Activated effector memory CD4-positive, alpha-beta T cell treated with Interleukin-2 at 50 U/mL for 16 hours (primary cell): Measurements from ENCODE around the gene HMMR.

ENCODE experiments used
- DNase-seq: peaks from one replicate; pipeline ENCODE4 v3.0.0-alpha.2; 2020

Gene HMMR

DNA sequence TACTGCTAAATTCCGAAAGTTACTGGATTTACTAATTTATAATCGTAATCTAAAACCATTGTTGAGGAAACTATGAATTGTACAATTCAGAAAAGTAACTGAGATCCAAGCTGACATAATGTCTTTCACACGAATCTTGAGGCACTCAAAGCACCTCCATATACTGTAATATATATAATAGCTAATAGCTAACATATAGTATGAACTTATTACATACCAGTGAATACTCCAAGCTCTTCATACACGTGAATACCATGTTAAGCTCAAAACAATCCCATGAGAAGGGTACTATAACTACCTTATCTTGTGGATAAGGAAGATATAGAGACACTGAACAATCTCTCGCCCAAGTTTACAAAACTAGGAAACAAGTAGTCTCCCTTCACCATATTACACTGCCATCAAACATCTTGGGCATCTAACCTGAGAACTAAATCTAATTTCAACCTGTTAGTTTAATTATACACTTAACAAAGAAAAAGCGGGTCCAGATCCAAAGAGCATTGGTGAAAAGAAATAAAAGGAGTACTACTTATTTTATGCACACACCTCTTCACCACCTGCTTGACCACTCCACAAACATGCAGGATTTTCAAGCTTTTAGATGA, 1.6 kb upstream of the HMMR start:
- no peak for DNase-seq

DNA sequence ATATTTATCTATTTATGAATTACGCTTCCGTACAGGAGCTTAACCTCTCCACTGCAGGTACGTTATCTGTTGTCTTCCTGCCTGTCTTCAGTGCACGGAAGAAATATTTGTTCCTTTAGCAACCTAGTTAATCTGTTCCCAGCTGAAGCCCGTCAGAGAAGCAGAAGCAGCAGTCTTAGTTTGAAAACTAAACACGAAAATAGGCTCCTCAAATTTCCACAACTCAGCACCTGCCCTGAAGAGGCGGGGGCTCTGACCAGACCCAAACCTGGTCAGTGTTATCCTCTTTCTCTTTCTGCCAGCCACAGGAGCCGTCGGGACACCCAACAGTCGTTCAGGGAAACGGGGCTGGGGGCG, 992 bp upstream of the HMMR start:
- no peak for DNase-seq

DNA sequence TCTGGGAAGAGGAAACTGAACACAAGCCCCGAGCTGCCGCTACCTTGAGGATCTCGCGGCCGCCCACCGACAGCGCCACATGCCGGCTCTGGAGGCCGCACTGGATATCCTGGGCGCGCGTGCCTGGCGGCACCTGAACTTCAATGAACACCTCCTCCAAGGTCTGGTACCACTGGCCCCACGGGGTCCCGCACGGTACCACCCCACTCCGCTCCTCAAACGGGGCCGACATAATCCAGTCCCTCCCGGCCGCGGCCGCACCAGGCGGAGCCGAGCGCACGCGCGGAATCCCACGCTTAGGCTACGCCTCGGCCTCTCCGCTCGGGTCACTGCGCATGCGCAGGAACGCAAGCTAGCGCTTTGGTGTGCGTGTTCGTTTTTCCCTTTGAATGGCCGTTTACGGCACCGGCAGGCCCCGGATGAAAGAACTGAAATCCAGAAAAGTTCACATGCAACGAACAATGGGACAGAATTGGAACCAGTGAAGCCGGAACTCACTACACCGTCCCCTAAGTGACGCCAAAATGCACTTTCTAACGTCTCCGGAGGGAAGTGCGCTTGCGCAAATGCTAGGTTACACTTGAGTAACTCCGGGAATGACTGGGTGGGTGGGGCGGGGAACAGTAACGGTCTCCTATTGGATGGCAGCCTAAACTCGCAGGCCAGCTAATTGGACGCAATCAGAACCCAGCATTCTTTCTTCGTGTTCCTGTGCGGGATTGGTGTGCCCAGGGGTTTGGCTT, 442 bp upstream of the HMMR start, which contains the start of gene NUDCD2:
Gene NUDCD2, minus strand, starts transcription at position 284 of the 743 bp plus-strand sequence. Its CDS starts 52 bp downstream, at position 232.
- peak; percentile 89 for DNase-seq

DNA sequence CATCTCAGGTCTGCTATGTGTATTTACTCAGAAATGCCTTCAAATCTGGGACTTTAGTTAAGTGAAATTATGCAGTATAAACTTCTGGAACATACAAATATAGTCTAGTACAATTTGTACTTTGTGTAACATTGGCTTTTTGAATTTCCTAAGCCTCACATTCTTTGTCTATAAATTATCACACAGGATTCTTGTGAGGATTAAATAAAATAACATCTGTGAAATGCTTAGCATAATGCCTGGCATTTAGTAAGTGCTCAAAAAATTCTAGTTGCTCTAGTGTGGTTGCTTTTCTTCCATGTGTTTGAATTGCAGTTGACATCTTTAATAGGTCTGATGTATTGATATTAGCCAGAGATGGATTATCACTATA, 2.6 kb downstream of the HMMR start:
- no peak for DNase-seq

DNA sequence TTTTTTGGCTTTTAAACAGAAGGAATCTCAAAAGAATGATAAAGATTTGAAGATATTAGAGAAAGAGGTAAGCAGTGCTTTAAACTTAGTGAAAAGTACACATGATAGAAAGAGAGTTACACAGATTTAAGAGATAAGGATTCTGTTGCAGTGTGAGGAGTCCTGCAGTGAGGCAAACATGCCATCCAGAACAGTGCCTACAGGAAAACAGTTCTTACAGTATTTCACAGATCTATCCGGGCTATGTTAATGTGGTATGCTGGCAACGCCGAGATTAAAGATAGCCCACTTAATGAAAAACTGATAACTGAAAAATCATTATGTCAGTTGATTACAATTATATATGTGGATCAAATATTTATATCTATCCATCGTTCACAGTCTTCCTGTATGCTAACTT, 7.2 kb downstream of the HMMR start:
- no peak for DNase-seq

DNA sequence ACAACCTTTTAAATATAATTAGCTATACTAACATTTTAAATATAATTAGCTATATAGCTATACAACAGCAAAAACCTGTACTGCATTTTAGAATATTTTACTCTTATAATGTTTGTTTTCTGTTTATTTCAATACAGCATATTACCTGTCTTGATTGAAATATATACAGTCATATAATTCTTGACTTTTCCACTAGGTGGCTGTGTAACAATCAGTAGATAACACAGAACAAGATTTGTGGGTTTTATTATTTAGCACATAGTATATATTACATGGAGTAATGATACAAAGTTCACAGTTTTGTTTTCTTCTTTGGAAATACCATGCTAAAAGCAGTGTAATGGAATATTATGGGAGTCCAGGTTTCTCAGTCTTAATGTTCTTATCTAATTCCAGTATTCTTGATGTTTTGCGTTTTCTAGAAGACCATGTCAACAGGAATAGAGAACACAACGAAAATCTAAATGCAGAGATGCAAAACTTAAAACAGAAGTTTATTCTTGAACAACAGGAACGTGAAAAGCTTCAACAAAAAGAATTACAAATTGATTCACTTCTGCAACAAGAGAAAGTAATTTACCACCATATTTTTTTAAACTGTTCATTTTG, 13.3 kb downstream of the HMMR start:
- no peak for DNase-seq

DNA sequence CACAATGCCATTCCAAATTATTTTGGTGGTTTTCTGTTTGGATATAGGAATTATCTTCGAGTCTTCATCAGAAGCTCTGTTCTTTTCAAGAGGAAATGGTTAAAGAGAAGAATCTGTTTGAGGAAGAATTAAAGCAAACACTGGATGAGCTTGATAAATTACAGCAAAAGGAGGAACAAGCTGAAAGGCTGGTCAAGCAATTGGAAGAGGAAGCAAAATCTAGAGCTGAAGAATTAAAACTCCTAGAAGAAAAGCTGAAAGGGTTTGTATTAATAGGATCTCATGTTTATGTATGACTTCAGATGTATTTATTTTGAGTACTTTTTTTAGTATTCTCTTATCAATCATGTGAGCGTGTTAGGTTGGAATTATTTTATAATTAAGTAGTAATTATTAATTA, 15.0 kb downstream of the HMMR start:
- DNase-seq: no peak

DNA sequence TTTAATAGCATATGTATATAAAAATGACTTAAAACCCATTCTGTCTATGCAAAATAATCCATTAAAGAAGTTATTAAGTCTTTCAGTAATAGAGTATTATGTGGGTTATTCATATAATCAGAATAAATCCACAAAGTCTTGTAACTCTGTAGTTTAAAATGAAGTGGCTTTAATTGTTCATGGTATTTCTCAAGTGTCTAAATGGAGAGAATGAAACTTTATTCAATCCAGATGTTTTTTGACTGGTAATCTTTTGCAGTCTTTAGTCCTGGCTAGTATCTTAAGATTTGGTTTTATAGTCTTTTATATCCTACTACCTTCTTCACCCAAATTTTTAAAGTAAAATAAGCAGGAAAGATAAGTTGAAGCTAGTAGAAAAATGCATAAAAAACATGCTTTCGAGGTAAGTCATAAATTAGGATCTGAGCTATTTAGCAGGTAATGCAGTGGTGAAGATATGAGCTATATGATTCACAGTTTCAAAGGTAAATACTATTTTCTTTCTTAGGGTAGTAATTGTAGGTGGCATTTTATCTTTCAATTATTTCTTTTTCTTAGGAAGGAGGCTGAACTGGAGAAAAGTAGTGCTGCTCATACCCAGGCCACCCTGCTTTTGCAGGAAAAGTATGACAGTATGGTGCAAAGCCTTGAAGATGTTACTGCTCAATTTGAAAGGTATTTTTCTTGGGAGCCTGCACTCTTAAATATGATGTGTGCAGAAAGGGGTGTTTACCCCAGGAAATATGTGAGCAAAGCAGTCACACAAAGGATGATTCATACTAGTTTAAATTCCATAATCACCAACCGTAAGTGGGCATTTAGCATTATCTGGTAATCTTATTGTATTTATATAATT, 17.9 kb downstream of the HMMR start:
- no peak for DNase-seq

DNA sequence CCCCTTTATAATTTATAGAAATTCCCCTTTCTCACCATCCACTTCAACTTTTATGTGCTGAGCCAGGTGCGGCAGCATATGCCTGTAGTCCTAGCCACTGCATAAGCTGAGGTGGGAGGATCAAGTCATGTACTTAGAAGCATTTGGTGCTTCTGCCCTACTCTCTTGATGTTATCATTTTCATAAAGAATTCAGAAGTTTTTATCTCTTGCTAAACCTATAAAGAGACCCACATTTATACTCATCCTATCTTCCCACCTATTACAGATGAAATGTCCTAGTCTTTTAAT, 18.5 kb downstream of the HMMR start:
- no peak for DNase-seq

DNA sequence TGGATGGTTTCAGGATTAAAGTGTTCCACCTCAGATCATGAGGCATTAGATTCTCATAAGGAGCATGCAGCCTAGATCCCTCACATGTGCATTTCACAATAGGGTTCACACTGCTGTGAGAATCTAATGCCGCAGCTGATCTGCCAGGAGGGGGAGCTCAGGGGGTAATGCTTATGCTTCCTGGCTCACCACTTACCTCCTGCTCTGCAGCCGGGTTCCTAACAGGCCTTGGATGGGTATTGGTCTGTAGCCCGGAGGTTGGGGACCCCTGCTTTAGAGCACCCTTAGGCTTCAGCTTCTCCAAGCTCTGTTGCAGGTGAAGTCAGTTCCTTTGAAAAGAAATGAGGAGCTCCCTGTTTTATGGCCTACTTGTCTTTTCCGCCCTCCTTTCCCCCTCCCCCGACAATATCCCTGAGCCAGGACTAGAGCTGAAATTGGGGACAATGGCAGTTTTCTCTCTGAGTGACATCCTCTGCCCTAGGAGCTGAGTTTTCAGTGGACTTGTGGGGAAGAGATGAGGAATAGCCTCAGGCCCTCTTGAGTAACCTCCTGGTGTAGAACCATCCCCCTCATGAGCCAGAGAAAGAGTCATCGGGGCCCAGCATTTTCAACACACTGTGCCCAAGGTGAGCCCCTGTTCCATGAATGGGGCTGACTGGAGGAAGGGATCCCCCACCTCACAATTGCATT, 28.8 kb downstream of the HMMR start:
- no peak for DNase-seq

DNA sequence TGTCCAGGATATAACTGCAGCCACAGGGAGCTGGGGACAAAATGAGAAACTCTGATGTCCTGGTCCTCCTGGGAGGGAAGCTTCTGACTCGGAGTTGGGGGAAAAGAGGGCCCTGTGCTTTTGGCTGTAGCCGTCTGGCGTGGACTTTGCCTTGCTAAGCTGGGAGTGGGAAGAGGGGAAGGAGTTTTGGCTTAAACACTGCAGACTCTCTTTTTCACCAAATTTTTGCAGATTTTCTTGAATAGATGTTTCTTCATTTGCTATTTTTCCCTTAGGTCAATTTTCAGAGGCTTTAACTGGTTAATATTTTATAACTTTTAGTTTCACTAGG, 29.3 kb downstream of the HMMR start:
- DNase-seq: no peak

DNA sequence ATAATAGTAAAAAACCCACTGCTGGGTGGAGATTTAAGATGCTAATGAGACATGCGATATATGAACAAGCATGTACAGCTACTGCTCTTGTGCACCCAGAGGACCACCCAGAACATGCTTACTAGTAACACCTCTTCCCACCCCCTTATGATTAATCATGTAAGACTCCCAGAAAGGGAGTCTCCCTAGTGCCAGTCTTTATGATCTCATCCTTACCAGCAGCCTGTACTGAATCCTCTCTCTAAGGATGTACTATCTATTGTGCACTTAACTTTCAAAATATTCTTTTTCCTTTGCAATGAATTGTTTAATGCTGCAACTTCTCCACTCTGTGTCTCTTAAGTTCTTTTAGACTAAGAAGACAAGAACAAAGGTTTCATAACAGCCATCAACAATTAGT, 35.9 kb downstream of the HMMR start:
- no peak for DNase-seq

DNA sequence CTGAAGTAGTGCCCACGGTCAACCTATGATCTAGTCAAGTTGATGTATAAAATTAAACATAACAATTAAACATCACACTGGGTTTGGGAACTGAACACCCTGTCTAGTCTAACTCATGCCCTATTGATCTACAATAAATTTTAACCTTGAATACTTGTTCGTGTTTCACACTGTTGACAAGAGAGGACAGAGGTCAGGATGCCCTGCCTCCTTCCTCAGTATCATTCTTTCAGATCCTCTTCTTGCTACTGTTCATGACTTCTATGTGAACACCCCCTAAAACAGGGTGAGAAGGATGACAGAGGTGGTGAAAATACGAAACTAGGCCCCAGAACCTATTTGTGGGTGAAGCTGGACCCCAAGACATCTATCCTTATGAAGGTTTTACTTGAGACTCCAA, 36.9 kb downstream of the HMMR start:
- no peak for DNase-seq

DNA sequence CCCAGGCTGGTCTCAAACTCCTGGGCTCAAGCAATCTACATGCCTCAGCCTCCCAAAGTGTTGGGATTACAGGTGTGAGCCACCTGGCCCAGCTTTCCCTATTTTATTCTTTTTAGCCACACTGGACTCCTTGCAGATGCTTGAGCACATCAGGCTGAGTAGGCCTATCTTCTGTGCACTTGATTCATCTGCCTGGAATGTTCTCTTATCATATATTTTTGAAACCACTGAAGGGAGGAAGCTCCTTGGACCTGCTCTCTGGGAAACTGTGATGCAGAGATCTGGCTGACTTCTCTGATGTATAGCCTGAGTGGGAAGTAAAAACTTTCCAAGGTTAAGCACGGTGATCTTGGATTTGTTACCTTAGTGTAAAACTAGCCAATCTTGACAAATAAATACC, 38.5 kb downstream of the HMMR start:
- DNase-seq: no peak

DNA sequence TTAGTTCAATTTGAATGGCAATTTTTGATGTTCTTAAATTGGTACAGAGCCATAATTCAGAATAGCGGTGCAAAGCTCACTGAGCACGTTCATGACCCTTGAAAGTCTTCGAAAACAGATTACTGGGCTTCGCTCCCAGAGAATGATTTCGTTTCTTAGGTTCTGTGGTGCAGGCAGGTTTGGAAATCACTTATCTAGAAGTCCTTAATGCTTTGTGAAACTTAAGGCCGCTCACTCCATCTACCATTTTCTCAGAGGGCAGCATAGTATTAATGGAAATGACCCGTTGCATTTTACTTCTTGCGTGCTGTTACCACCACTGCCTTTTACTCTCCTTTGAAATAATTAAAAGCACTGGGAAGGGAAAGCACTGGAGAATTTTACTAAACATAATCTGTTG, 42.1 kb downstream of the HMMR start:
- no peak for DNase-seq

DNA sequence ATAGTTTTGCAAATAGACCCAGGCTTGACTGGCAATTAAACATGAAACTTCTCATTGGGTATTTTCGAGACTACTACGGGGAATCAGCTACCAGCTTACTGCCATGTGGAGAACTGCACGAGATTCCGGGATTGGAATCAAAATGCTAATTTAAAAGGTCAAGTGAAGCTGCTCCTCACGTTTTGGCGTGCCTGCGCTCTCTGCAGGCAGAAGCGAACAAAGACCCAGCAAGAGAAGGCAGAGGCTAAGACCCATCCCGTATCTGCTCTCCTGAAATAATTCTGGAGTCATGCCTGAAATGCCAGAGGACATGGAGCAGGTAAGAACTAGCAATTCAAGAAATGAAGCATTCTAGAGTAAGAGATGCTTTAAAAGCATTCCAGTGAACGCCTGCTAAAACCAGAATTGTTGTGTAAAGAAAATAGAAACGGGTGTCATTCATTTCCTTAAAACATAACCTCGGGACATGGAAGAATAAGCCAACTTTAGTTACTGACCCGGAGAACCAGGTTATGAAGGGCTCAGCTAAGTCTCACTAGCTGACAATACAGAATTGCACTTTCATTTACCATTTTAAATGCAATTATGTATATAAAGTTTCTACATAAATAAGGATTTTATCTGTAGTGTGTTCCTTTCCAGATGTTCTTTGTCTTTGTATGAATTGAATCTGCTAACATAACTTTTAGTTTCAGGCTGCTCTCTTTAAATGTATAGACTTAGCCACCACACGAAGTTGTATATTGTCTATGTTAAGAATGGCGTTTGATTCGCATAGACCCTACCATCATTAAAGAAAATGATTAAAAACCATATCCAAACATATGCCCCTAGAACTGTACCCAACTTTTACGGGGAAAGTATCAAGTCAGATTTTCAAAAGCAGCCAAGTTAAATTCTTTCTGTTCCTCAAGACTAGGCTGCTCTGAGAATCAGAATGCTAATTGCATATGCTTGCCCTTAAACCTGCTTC, 43.0 kb downstream of the HMMR start:
- DNase-seq: no peak

DNA sequence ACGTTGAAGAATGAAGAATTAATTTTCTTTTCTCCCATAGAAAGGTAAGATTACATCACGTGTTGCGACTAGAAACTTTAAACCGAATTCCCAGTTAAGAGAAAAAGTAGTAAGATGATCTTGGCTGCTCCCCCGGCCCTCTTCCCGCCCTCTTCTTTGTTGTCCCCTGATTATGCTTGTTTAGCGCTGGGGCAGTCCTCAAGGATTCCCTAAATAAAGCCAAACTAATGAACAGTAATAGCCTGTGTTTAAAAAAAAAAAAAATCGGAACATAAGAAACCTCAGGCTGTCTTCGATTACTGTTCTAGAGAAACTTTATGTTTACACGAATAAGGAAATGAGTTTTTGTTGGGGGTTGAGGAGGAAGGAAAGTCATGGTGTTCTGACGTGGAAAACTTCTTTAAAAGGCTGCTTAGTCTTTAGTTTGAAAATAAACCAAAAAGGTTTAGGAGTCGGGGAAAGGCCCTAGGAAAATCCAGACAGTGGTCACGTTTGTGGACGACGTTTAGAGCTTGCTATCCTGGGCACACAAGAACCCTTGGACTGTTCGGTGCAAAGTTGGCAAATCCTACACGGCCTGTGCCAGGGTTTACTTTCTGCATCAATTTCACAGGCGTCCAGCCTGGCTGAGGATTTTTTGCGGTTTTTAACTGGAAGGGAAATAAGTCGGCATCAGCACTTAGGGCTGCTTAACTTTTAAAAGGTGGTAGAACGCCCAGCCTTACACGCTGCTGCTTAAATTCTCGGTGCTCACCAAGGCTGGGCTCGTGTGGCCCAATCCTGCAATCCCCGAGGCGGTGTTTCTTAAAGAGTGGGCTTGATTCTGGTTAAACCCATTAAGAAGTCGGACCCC, 43.9 kb downstream of the HMMR start:
- peak; percentile 27 for DNase-seq

DNA sequence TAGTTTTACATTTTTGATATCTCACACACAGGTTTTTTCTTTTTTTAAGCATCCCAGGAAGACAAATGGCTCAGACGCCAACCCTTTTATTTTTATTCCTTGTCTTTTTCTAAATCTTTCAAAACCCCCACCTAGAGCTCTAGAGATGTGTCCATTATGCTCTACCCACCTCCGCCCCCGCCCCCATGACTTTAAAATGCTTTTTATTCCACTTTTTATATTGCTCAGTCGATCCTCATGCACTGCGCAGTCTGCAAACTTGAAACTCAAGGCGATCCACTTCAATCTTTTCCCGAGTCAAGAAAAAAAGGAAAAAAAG, 44.6 kb downstream of the HMMR start:
- no peak for DNase-seq

DNA sequence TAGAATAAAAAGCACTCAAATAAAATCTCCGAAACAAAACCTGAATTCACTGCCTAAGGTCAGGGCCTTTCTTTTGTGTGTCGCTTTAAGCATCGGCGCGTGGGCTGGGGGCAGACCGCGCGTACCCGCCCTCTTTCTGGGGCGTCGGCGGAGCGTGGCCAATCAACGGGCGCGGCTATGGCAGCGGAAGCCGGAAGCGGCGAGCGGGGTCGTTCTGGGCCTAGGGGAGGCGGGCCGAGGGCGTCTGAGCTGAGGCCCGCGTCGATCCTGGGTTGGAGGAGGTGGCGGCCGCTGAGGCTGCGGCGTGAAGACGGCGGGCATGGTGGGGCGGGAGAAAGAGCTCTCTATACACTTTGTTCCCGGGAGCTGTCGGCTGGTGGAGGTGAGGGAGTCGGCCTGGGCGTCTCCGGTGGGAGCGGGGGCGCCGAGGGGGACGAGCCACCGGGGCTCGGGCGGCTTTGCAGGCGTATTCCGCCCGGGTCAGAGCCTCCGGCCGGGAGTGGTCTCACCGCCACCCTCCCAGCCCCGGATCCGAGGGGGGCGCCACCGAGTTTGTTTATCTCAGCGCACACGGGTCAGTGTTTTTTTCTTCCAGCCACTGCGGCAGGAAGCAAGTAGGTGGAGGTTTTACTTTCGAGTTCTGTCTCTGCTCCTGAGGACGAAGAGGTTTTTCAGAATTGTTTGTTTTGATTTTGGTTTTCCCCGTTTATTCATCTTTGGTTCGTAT, 45.1 kb downstream of the HMMR start, which contains the start of gene MAT2B:
Gene MAT2B, plus strand, starts transcription at position 252 of the 727 bp plus-strand sequence. Its CDS starts 68 bp downstream, at position 320.
- peak; percentile 94 for DNase-seq

DNA sequence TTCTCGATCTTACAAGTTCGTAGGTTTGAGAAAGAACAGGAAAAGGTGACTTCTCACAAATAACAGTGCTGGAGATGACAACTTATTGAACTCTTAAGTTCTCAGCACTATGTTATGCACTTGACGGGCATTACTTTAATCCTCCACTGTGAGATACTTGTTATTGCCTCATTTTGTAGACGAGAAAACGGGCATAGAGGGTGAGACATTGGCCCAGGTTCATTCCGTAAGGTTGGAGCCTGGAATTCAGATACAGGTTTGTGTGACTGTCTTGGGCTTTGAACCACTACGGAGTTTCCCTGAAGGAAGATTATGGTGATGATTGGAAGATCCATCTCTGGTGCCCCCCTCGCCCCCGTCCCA, 45.6 kb downstream of the HMMR start:
- DNase-seq: no peak

DNA sequence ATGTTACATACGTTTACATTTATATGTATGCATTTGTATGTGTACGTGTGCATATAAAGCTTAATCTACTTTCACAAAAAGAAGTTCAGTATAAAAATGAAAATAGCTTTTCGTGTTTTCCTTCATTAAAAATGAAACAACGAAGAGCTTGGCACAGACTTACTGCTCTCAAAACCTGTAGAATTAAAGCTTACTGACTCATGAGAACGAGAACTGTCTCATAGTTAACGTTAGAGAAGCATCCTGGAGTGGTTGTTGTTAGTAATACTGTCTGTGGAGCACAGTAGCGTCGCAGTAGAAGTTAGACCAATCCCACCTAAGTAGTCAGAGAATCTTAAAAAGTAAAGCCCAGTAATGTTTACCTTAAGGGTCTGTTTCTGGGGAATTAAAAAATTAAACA, 46.3 kb downstream of the HMMR start:
- no peak for DNase-seq
